ENCODE data around the gene TTC31.
A peak's percentile ranks its signal among the peaks of the same experiment; 100 is the strongest.
"Not testable (repeated sequence)": the region's sequence is repeated elsewhere in the genome, so short reads cannot be mapped to it uniquely, and the experiment has no call there.

Gene TTC31

DNA sequence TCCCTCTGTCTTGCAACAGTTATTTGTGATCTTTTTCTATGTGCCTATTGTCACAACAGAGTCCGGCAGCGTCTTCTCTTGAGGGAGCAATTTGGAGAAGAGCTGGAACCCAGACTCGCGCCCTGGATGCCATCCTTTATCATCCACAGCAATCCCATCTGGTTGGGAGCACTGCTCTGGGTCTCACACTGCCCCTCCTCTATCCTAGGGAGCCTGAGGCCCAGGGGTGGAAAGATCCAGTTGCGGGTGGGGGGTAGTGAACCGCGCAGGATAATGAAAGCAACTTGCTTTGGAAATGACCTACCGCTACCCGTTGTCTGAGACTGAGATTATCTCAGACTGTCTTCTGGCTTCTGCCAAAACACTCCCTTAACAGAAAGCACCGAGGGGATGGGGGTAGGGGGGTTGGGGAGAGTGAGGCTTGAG, 23.9 kb upstream of the TTC31 start:
- Histone ChIP-seq H3K36me3 (ENCODE audit: insufficient read depth, low read depth, low read length) (peaks cover 18% of the 10 kb centered on the region), H3K9me3 (ENCODE audit: insufficient read depth, low read depth, low read length) (no peaks in the 10 kb centered on the region), H3K4me3 (ENCODE audit: low read length) (peak overlapping the region; percentile 95), H3K9ac (ENCODE audit: low read depth, low read length) (peak overlapping the region; percentile 96), H3K27me3 (ENCODE audit: insufficient read depth, low read length) (no peaks in the 10 kb centered on the region), H3K4me1 (ENCODE audit: insufficient read depth, low read length) (peaks cover 10% of the 10 kb centered on the region), H3K27ac (ENCODE audit: low read length) (no peak overlapping the region)

DNA sequence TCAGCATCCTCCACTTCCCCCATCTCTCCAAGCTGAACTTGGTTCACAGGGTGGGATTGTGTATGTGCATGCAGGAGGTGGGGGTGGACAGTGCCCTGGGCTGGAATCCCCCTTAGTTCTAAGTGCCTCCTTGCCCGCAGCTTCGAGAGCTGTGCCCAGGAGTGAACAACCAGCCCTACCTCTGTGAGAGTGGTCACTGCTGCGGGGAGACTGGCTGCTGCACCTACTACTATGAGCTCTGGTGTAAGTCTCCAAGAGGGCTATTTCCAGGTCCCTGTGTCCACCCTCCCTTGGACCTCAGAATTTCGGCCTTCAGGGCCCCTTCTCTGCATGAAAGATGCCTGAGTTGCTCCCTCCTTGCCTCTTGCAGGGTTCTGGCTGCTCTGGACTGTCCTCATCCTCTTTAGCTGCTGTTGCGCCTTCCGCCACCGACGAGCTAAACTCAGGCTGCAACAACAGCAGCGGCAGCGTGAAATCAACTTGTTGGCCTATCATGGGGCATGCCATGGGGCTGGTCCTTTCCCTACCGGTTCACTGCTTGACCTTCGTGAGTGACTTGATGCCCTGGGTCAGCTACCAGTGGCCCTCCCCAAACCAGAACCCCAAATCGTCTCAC, 23.3 kb upstream of the TTC31 start:
- peaks cover 18% of the 10 kb centered on the region for H3K36me3 ChIP-seq (ENCODE audit: insufficient read depth, low read depth, low read length)
- peak overlapping the region; percentile 95; the same call in 1 of the 2 replicates for H3K4me3 ChIP-seq (ENCODE audit: low read length)
- H3K9me3 ChIP-seq (ENCODE audit: insufficient read depth, low read depth, low read length); H3K27ac ChIP-seq (ENCODE audit: low read length); H3K4me1 ChIP-seq (ENCODE audit: insufficient read depth, low read length); H3K9ac ChIP-seq (ENCODE audit: low read depth, low read length); H3K27me3 ChIP-seq (ENCODE audit: insufficient read depth, low read length): not testable (repeated sequence)

DNA sequence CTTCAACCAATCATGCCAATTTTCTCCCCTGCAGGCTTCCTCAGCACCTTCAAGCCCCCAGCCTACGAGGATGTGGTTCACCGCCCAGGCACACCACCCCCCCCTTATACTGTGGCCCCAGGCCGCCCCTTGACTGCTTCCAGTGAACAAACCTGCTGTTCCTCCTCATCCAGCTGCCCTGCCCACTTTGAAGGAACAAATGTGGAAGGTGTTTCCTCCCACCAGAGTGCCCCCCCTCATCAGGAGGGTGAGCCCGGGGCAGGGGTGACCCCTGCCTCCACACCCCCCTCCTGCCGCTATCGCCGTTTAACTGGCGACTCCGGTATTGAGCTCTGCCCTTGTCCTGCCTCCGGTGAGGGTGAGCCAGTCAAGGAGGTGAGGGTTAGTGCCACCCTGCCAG, 22.7 kb upstream of the TTC31 start:
- not testable (repeated sequence) for H3K27me3 ChIP-seq (ENCODE audit: insufficient read depth, low read length); H3K9ac ChIP-seq (ENCODE audit: low read depth, low read length); H3K9me3 ChIP-seq (ENCODE audit: insufficient read depth, low read depth, low read length)

DNA sequence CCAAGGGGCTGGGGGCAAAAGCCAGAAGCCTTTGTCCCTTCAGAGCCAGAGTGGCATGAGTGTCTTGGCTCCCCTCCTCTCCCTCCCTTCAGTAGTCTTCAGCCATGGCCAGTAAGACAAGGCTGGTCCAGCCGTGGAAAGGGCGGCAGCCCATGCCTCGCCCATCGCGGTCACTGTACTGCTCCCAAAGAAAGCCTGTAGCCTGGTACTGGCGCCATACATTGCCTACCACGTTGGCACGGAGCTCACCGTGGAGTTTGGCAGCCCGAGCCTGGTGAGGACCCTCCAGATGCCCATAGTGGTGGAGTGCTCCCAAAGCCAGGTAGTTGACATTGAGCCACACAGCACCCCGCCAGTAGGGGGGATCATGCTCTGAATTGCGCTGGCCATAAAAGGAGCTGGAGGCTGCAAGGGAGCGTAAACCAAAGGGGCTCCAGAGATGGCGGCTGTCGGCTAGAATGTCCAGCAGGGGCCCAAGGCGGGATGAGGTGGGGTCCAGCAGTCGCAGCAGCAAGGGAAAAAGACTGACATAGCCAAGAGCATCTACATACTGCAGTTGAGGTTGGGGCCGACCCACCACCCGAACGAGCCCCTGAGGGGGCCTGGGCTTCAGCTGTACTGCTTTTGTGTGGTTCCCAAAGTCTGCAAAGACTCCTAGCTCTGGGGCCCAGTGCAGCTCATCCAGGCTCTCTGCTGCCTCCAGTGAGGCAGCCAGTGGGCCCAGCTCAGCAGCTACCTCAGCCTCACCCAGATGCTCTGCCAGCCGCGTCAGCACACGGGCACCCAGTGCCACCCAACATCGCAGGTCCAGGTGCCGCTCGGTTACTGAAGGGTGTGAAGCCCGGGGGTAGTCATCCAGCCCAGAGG, 21.5 kb upstream of the TTC31 start:
- Histone ChIP-seq H3K36me3 (ENCODE audit: insufficient read depth, low read depth, low read length) (peaks cover 18% of the 10 kb centered on the region), H3K27me3 (ENCODE audit: insufficient read depth, low read length) (no peaks in the 10 kb centered on the region), H3K4me1 (ENCODE audit: insufficient read depth, low read length) (peaks cover 3% of the 10 kb centered on the region), H3K27ac (ENCODE audit: low read length) (no peak overlapping the region), H3K4me3 (ENCODE audit: low read length) (no peak overlapping the region), H3K9me3 (ENCODE audit: insufficient read depth, low read depth, low read length) (no peaks in the 10 kb centered on the region), H3K9ac (ENCODE audit: low read depth, low read length) (no peak overlapping the region)

More for the DNA sequence above, 22.7 kb upstream of the TTC31 start:
- H3K4me1 ChIP-seq (ENCODE audit: insufficient read depth, low read length); H3K27ac ChIP-seq (ENCODE audit: low read length); H3K4me3 ChIP-seq (ENCODE audit: low read length): not testable (repeated sequence)
- peaks cover 18% of the 10 kb centered on the region for H3K36me3 ChIP-seq (ENCODE audit: insufficient read depth, low read depth, low read length)

DNA sequence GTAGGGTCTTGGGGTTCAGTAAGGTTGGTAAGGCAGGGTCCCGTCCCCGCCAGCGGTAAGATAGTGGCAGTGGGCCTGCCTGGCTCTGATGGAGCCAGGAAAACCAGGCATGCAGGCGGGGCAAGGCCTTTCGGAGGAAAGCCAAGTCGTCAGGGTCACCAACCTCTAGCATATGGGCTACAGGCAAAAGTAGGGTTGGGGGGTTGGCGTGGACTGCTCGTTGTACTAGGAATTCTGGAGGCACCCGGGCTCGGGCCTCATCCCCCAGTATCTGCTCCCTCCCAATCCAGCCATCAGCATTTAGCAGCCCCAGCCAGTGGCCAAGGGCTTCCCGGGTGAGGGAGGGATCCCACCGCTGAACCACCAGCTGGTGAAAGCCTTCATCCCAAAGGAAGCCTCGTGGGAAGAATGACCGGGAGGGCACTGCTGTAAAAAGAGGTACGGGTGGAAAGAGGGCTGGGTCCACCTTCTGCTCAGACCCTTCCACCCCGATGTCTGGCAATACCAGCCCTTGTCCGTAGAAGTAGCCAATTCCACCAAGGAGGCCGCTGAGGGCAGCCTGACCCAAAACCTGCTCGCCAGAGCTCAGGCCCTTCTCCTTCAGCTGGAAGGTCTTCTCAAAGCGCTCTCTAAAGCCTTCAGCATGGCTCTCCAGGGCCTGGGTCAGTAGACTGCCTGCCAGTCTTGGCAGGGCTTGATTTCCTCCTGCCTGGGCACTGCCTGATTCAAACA, 20.7 kb upstream of the TTC31 start:
- Histone ChIP-seq H3K27me3 (ENCODE audit: insufficient read depth, low read length) (no peaks in the 10 kb centered on the region), H3K9me3 (ENCODE audit: insufficient read depth, low read depth, low read length) (no peaks in the 10 kb centered on the region), H3K4me1 (ENCODE audit: insufficient read depth, low read length) (no peaks in the 10 kb centered on the region; the same call in 1 of the 2 replicates), H3K4me3 (ENCODE audit: low read length) (no peak overlapping the region), H3K9ac (ENCODE audit: low read depth, low read length) (no peak overlapping the region), H3K27ac (ENCODE audit: low read length) (no peak overlapping the region), H3K36me3 (ENCODE audit: insufficient read depth, low read depth, low read length) (peaks cover 18% of the 10 kb centered on the region)

DNA sequence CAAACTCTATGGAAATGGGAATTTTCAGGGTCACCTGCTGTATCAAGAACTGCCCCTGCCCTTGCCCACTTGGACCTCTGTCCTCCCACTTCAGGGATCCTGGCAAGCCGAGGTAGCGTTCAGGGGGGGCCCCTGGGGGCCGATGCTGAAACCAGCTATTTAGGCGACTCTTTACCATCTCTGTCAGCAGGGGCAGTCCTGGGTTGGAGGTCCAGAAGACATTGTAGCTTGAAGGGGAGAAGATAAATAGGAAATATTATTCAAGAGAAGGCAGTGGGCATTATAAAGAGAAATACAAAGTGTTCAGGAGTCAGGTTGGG, 20.1 kb upstream of the TTC31 start:
- Histone ChIP-seq H3K36me3 (ENCODE audit: insufficient read depth, low read depth, low read length) (peaks cover 18% of the 10 kb centered on the region), H3K4me1 (ENCODE audit: insufficient read depth, low read length) (no peaks in the 10 kb centered on the region; the same call in 1 of the 2 replicates), H3K9me3 (ENCODE audit: insufficient read depth, low read depth, low read length) (no peaks in the 10 kb centered on the region), H3K9ac (ENCODE audit: low read depth, low read length) (no peak overlapping the region), H3K27ac (ENCODE audit: low read length) (no peak overlapping the region), H3K4me3 (ENCODE audit: low read length) (no peak overlapping the region), H3K27me3 (ENCODE audit: insufficient read depth, low read length) (no peaks in the 10 kb centered on the region)

DNA sequence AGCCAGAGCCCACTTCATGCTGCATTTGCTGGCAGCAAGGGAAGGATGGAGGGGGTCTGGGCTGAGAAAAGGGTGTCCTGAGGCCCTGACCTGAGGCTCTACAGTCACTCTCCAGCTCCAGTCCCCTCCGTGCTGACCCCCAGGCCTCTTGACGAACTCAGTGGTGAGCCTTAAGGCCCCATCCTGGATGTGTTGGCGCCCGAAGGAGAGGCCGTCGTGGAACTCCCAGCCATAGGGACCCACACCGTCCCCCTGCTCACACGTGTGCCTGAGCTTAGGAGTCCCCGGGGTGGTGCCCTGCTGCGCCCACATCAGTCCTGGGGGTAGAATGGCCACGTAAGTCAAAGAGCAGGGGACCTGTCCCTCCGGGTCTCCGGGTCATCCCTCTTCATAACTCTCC, 18.5 kb upstream of the TTC31 start:
- Histone ChIP-seq H3K27ac (ENCODE audit: low read length) (no peak overlapping the region), H3K9me3 (ENCODE audit: insufficient read depth, low read depth, low read length) (no peaks in the 10 kb centered on the region), H3K27me3 (ENCODE audit: insufficient read depth, low read length) (no peaks in the 10 kb centered on the region), H3K36me3 (ENCODE audit: insufficient read depth, low read depth, low read length) (peaks cover 18% of the 10 kb centered on the region), H3K4me1 (ENCODE audit: insufficient read depth, low read length) (no peaks in the 10 kb centered on the region; the same call in 1 of the 2 replicates), H3K9ac (ENCODE audit: low read depth, low read length) (peak overlapping the region; percentile 87), H3K4me3 (ENCODE audit: low read length) (peak overlapping the region; percentile 89)

DNA sequence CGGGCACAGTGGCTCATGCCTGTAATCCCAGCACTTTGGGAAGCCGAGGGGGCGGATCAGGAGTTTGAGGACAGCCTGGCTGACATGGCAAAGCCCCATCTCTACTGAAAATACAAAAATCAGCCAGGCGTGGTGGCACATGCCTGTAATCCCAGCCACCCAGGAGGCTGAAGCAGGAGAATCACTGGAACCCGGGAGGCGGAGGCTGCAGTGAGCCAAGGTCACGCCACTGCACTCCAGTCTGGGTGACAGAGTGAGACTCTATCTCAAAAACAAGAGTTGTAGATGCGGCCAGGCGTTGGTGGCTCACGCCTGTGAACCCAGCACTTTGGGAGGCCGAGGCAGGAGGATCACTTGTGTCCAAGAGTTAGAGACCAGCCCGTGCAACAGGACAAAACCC, 12.1 kb upstream of the TTC31 start:
- H3K9ac ChIP-seq (ENCODE audit: low read depth, low read length); H3K9me3 ChIP-seq (ENCODE audit: insufficient read depth, low read depth, low read length); H3K27me3 ChIP-seq (ENCODE audit: insufficient read depth, low read length); H3K4me3 ChIP-seq (ENCODE audit: low read length); H3K4me1 ChIP-seq (ENCODE audit: insufficient read depth, low read length); H3K27ac ChIP-seq (ENCODE audit: low read length): not testable (repeated sequence)
- peaks cover 17% of the 10 kb centered on the region for H3K36me3 ChIP-seq (ENCODE audit: insufficient read depth, low read depth, low read length)

DNA sequence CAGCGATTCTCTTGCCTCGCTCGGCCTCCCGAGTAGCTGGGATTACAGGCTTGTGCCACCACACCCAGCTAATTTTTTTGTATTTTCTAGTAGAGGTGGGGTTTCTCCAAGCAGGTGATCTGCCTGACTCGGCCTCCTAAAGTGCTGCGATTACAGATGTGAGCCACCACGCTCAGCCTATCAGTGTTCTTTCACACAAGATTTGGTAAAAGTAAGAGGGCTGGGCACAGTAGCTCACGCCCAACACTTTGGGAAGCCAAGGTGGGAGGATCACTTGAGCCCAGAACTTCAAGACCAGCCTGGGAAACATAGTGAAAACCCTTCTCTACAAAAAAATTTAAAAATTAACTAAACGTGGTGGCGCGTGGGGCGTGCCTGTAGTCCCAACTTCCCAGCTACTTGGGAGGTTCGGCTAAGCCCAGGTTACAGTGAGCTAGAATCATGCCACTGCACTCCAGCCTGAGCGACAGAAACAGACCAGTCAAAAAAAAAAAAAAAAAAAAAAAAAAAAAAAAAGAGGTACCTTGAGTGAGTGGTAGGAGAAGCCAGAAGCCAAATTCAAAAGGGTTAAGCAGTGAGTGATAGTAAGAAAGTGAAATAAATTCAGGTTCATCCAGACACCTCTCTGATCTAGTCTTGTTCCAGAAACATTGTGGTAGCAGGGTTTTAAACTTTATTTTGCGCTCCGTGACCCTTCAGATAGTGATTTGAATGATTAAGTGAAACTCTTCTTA, 11.4 kb upstream of the TTC31 start:
- H3K4me3 ChIP-seq (ENCODE audit: low read length): peak overlapping the region; percentile 97
- H3K9ac ChIP-seq (ENCODE audit: low read depth, low read length): peak overlapping the region; percentile 88; the same call in 1 of the 2 replicates
- H3K9me3 ChIP-seq (ENCODE audit: insufficient read depth, low read depth, low read length): no peaks in the 10 kb centered on the region
- H3K27me3 ChIP-seq (ENCODE audit: insufficient read depth, low read length): no peaks in the 10 kb centered on the region
- H3K36me3 ChIP-seq (ENCODE audit: insufficient read depth, low read depth, low read length): peaks cover 18% of the 10 kb centered on the region
- no peaks in the 10 kb centered on the region; the same call in 1 of the 2 replicates for H3K4me1 ChIP-seq (ENCODE audit: insufficient read depth, low read length)
- no peak overlapping the region for H3K27ac ChIP-seq (ENCODE audit: low read length)

DNA sequence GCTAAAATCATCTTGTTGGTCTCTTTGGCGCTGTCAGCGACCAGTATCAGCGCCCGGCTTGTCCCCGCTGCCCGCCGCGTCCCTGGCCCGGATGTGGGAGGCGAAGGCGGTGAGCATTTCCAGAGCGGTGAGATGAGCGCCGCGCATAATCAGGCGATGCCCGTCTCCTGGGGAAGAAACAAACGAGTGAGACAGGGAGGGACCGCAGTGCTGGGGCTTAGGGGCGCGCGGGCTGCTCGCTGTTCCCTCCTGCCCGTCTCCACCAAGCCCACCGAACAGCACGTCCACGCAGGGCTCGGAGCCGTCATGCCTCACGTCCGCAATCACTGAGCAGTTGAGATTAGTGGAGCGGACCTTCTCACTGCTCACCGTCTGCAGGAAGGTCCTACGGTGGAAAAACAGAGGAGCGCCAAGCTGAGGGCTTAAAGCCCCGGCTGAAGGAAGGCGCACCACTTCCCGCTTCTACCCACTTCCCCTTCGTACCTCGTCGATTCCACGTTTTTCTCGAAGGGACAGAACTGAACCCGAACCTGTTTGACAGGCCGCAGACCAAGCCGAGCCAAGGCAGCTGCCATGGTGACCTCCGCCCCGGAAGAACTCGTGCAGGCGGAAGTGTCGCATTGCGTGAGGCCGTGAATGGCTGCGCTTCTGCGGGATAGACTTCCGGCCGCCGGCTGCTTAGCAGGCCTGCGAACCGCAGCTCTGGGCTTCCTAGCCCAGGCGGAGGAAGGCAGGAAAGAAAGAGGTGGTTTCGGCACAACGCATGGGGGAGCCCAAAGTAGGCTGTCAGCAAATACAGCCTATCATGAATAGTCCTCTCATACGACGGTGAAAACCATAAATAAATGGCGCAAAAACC, 10.6 kb upstream of the TTC31 start, which contains the start of gene MRPL53:
Gene MRPL53, minus strand, starts transcription at position 595 of the 859 bp plus-strand sequence. Its CDS starts 20 bp downstream, at position 575.
- no peaks in the 10 kb centered on the region for H3K9me3 ChIP-seq (ENCODE audit: insufficient read depth, low read depth, low read length)
- peak within 1 kb of the TSS; percentile 59 for H3K27ac ChIP-seq (ENCODE audit: low read length)

More for the DNA sequence above, 10.6 kb upstream of the TTC31 start, which contains the start of gene MRPL53:
- no peaks in the 10 kb centered on the region for H3K27me3 ChIP-seq (ENCODE audit: insufficient read depth, low read length)
- no peaks in the 10 kb centered on the region; the same call in 1 of the 2 replicates for H3K4me1 ChIP-seq (ENCODE audit: insufficient read depth, low read length)
- H3K36me3 ChIP-seq (ENCODE audit: insufficient read depth, low read depth, low read length): peaks cover 18% of the 10 kb centered on the region
- H3K4me3 ChIP-seq (ENCODE audit: low read length): peak within 1 kb of the TSS; percentile 97
- peak within 1 kb of the TSS; percentile 88 for H3K9ac ChIP-seq (ENCODE audit: low read depth, low read length)
